Stimulated activated CD4-positive, alpha-beta T cell treated with anti-CD3 and anti-CD28 coated beads, Interleukin-1b, Interleukin-23, amount 100 ng/mL, for 24 hours (primary cell): Measurements from ENCODE around the gene BRPF3.

Experiments used
- DNase-seq, 4 experiments: peaks; one replicate each; pipeline ENCODE4 v3.0.0-alpha.2; 2020; ENCODE audit warnings: low read depth in 4 of 4, low spot score in 1 of 4

Gene BRPF3

DNA sequence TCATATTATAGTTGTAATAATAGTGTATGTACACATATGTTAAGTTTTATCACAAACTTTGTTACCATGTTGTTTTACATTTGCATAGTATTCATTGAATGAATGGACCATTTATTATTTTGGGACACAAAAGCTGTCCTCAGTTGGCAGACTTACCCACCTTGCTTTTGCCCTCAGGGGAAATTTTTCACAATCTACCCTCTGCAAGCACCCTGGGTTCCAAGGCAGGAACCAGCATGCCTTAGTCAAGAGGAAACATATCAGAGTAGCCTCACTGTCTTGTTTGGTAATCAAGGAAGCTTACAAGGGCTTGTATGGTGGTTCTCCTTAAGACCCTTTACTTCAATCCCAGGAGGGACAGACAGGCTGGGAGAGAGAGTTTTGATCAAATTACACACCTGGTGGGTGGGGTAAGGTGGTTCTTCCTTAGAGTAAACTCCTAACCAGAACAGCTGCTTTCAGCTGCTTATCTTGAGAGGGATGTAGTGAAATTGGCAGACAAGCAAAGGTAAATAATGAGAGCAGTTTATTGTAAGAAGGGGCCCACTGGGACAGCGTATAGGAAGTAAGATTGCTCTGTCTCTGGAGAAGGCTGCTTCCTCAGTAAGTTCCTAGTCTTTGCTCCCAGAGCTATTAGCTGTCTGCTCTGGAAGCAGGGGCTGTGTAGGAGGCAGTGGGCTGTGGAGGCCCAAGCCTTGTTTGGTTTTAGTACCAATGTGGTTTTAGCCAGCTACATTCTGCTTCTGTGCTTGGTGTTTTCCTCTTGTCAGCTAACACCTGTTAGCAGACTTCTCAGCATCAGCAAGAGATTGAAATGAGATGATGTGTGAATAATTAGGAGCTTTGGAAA is 31.1 kb downstream of the BRPF3 start:
- no peak for DNase-seq

DNA sequence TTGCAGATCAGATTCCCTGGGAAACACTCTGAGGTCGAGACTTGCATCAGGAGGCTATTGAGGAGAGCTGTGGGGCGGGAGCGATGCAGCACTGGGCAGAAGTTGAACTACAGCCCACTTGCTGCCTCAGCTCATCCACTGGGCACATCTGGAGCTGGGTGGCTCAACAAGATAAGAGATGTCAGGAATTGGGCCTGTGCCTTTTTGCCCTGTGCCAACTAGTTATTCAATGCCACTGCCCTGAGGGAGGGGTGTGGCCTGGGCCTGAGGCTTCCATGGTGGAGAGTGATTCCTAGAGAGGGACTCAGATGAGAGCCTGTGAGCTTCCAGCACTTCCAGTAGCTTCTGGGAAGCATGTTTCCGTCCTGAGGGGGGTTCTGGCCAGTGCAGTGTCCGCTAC is 32.7 kb downstream of the BRPF3 start:
- DNase-seq = no peak

DNA sequence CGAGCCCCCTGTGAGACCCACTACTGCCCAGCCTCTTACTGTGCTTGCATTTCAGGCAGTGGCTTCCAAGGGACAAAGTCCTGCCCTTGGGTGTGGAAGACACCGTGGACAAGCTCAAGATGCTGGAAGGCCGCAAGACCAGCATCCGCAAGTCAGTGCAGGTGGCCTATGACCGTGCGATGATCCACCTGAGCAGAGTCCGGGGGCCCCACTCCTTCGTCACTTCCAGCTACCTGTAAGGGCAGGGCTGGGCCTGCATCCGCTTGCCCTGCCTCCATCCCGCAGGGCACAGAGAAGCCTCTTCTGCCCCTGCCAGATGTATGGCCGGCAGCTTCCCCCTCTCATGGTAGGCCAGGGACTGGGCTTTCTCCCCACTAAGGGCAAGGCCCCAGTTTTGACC is 33.8 kb downstream of the BRPF3 start:
- DNase-seq = no peak

DNA sequence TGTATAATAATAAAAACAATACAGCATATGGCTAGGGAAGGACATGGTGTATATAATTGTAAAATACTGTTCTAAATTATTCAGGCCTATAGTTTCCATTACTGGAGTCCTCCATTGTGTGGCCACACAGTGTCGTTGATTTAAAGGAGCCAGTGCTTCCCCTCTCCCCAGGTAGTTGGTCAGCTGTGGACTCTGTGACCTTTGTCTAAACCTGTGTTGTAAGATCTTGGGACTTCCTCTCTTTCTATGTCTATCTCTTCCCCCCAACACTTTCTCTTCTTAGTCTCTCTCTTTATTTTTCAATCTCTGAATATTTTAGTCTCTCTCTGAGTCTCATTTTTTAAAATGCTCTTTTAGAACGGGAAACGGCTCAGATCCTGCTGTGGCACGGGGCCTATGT is 35.6 kb downstream of the BRPF3 start:
- DNase-seq = no peak

DNA sequence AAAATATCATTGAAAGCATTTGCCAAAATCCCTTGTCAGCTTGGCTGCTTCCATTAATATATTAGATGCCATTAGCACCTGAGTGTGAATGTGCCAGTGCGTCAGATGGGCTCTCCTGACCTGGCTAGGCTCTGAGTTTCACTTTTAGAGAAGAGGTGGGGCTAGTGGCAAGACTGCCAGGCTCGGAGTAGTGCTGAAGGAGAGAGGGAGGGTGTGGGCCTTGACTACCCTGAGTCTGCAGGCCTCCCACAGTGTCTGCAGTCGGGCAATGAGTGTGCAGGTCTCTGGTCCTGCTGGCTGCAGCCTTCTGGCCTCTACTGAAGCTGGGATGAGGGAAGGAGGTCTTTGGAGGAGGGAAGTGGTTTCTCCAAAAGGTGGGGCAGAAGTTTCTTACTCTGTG is 38.8 kb downstream of the BRPF3 start:
- no peak for DNase-seq

DNA sequence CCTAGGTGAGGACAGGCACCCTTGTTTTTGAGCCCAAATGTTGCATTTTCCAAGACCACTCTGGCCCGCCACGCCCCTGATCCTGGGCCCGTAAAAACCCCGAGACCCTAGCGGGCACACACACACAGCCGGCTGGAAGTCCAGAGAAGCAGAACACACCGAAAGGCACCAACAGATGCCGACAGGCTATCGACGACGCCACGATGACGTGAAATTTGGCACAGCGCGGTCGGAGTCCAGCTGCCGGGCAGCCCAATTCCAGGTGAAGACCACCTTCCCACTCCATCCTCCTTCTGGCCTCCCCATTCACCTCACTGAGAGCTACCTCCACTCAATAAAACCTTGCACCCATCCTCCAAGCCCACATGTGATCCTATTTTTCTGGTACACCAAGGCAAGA is 39.3 kb downstream of the BRPF3 start:
- DNase-seq = no peak

DNA sequence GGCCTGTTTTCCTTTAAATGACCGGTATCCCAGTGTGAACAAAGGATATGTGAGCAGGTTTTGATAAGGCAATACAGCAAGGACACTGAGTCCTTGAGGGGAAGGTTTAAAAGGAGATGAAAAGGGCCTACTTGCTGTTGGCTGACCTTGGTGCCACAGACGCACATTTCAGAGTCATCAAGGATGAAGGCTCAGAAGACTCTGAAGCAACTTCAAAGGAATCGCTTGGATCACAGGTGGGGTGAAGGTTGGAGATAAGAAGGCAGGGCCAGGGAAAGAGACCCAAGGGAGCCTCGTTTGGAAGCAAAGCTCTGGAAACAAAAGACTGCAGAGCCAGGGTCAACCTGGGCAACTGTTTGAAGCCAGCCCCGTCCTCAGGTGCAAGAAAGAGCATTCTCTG is 43.2 kb downstream of the BRPF3 start:
- DNase-seq = no peak

DNA sequence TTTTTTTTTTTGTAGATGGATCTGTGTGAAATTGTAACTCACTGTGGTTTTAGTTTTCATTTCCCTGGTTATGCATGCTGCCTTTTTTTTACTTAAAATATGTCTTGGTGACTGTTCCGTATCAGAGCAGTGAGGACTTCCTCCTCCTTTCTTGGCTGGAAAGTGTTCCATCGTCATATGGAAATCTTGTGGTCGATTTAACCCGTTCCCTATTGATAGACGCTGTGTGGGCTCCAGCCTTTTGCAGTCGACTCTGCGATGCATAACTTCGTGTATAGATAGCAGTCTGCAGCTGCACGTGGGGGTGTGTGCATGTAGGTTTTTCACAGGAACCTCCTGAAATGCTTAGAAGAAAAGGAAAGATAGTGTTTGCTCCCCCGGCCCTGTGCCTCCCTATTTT is 45.2 kb downstream of the BRPF3 start:
- no peak for DNase-seq

DNA sequence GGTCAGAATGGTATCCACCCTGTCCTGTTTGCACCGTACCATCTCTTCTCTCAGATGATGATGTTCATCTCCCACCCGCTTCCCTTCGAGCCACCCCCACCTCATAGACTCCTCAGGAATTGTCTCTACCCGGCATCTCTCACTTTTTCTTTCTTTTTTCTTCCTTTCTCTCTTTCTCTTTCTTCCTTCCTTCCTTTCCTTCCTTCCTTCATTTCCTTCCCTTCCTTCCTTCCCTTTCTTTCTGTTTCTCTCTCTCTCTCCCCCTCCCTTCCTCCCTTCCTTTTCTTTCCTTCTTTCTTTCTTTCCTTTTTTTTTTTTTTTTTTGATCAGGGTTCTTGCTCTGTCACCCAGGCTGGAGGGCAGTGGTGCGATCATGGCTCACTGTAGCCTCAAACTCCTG is 45.6 kb downstream of the BRPF3 start:
- no peak for DNase-seq

DNA sequence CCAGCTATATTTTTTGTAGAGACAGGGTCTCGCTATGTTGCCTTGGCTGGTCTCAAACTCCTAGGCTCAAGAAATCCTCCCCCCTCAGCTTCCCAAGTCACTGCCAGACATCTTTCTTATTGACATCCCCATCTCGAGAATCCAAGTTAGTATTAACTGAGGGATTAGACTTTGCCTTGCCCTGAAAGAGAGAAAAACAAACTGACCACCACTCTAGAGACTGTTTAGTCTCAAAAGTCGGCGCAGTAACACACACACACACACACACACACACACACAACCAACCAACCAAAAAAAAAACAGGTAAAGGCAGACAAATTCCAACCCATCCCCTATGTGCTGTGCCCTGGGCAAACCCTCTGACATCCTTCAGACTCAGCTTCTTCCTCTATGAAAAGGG is 46.1 kb downstream of the BRPF3 start:
- no peak for DNase-seq

DNA sequence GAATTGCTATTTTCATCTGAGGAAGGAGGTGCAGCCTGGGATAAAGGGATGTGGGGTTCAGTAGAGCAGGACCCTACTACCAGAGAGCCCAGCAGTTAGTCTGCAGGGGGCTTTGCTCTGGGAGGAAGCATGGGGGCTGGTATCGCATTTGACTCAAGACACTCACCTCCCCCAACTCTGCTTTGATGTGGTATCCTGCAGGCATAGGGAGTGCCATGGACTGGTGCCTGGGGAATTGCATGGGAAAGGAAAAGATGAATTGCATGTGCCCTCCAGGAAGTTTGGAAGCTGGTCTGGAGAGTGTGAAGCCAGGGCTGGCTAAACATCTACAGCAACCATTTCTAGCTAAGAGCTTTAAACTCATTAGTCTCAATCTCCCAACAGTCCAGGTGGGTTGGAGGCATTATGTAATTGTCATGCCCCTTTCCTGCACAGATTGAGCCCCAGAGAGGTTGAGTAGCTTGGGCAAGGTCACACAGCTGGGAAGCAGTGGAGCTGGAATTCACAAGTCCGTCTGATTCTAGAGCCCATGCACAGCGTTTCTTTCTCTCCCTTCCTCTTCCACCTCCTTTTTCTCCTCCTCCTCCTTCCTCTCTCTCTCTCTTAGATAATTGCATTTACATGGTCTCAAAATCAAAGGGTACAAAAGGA is 47.1 kb downstream of the BRPF3 start:
- DNase-seq = no peak

DNA sequence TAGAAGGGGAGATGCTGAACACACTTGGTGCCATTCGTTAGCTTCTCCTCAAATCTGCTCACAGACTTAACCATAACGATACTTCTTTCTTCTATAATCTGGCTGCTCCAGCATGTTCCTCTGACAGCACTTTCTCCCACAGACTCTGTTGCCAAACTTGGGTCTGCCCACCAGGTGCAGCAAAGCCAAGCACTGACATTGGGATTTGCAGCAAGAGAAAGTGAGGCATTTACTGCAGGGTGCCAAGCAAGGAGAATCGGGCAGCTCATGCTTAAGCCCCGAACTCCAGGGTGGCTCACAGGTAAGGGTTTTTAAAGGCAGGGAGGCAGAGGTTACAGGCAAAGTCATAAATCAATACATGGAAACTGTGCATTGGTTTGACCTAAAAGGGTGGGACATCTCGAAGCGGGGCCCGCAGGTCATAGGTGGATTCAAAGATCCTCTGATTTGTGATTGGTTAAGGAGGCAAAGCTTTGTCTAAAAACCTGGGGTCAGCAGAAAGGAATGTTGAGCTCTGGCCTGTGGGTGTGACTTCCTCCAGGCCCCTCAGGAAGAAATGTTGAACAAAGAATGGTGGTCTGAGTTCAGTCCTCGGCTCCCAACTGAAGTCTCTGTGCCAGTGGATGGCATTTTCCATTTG is 48.2 kb downstream of the BRPF3 start:
- DNase-seq = no peak

DNA sequence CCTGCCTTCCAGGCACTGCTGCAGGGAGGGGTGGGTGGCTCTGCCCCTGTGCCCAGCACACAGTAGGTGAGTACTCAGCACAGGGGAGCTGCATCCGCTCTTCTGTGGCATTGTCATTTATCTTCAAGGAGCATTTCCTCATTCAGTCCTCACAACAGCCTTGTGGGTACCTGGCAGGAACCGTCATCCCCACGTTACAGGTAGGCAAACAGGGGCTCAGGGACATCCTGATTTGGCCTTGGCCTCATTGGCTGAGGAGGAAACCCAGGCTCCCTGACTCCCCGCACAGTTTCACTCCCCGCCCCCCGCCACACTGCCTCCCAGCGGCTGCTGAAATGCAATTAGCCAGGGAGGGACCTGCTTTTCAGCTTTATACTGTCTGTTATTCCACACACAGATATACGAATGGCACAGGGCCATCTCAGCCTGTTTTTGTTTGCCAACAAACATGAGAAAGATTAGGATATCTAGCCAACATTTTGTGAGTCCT is 49.1 kb downstream of the BRPF3 start:
- DNase-seq = no peak

DNA sequence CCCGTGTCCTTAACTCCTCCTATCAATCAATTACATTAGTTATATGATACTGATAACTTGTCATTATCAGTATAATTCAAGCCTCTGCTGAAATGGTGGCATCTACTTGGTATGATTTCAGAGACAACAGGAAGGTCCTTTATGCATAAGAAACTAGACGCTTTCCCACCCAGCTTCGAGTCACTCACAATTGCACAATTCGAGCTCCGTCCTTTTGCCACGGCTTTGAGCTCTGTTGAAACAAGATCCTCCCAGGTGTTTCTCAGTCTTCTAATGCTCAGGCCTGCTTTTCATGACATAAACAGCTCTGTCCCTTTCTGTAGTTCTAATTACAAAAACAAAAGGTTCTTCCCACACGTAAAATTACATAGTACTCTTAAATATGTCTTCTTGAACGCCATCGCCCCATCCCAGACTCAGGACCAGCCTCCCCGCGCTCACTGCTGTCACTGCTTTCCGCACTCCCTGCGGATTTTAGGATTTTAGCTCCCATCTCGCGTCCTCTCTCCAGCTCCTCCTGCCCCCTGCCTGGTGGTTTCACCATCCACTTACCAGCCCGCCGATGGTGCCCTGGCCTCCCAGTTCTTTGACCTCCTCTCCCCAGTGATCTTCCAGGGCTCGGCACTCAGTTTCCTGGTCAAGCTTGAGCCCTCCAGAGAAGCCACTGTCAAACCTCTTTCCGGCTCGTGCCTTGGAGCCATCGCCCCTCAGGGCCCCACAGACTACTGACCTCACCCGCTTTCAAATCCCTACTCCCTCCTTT is 50.1 kb downstream of the BRPF3 start:
- DNase-seq = no peak

DNA sequence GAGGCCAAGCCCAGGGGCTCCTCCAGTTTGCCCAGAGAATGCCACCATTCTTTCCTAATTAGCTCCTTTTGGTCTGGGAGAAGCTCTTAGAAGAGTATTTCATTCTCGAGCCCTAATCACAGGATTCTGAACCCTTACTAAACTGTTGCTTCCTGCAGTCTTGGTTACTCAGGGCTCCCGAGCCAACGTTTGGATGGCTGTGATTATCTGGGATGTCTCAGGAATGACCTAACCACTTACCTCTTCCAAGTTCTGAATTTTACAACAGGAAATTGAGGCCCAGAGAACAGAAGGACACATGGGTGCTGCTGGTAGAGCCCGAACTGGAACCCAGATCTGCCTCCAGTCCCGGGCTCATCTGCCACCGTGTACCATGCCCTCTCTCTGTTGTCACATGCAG is 51.1 kb downstream of the BRPF3 start:
- DNase-seq = no peak

DNA sequence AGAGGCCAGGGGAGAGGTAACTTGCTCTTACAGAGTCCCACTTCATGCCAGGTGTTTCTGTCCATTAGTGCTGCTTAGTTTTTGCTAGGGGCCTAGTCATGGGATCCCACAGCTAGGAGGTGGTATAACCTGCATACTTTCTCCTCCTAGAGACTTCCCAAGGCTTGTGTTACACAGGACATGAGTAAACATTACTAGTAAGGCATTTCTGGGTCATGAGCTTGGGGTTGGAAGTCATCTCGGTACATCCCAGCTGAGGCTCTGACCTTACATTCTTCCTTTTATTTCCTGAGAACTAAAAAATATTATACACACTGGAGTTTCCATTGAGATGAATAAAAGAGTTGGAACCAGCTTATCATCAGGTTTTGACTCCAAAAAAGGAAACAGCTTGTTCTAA is 52.4 kb downstream of the BRPF3 start:
- DNase-seq = no peak

DNA sequence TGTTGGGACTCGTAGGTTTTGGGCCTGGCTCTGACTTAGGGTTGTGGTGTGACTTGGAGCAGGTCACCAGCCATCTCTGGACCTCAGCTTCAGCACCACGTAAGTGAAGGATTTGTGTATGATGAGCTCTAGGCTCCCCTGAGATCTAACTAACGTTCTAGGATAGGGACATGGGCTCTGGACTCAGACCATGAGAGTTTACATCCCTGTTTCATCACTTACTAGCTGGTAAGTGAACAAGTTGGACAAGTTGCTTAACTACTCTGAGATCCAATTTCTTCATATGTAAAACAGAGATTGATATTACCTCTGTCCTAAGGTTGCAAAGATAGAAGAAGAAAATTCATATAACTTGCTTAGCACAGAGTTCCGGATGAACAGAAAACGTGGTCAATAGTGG is 53.0 kb downstream of the BRPF3 start:
- no peak for DNase-seq

DNA sequence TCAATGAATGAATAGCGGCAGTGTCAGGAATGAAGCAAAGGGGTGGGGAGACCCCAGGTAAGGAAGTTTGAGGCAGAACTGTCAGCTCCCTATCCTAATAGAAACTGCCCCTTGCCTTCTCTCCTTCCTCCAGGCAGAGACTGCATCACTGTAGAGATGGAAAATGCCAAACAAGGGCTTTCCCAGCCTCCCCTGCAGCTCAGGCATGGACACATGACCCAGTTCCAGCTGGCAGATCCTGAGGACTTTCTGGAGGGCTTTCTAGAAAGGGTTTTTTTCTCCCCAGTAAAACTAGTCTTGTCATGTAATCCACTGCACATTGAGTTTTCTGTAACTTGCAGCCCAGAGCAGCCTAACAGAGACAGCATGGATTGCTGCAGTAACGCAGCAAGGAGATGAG is 55.5 kb downstream of the BRPF3 start:
- no peak for DNase-seq

DNA sequence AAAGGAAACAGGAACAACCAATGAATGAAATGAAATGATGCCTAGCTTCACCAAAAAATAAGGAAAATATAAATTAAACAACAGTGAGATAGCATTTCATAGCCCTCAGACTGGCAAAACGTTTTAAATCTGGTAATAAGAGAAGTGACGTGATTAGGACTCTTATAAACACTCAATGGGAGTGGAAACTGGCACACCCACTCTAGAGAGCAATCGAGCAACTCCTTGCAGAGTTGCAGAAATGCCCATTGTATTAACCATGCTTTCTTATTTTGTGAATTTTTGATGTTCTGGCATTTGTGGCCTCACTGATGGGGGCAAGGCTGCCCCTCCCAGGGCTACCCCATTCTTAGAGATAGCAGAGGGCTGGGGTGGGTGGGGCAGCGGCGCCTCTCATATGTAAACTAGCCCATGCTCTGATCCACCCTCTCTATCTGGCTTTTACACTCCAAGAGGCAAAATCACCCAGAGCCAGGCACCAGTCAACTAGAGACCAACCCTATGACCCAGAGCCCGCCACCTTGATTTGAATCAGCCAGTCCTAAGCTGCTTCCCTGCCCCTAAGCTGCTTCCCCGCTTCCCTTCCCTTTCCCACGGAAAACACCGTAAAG is 67.0 kb downstream of the BRPF3 start:
- no peak for DNase-seq

DNA sequence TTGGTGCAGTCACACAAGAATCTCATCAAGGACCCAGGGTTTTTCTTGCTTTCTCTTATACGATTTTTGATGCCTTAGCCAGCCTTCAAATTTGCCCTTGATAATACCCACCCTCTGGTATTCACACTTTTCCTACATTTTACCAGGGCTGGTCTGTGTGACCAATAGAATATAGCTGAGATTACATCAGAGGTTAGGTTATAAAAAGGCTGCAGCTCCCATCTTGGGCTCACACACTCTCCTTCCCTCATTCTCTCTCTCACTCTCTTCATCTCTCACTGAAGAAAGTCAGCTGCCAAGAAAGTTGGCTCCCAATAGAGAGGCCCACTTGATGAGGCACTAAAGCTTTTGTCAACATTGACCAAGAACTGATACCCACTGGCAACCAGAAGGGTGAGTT is 69.2 kb downstream of the BRPF3 start:
- no peak for DNase-seq
